HG03060 (cell line): ENCODE data around the gene PKM.

Experiments used
- ATAC-seq: cut with Tn5 transposase; IDR thresholded peaks from one replicate; pipeline ENCODE4 v1.9.1; 2021; ENCODE audit warnings: low read depth, moderate number of reproducible peaks; ENCODE audit not compliant: unreplicated experiment

Gene PKM

DNA sequence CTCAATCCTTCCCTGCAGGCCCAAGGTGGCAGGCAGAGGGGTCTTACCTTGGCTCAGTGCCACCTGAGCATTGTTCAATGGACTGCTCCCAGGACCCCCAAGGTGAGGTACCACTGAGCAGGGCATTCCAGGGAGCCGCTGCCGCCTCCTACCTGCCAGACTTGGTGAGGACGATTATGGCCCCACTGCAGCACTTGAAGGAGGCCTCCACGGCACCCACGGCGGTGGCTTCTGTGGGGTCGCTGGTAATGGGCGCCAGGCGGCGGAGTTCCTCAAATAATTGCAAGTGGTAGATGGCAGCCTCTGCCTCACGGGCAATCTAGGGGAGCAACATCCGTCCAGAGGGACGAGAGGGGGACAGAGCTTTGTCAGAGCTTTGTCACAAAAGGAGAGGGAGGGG, 28.7 kb downstream of the PKM start:
- ATAC-seq: no peak

- no peak for ATAC-seq
Observed at GRCh38 chr15:72201391-72201921, 29.5 kb downstream of the PKM start.

DNA sequence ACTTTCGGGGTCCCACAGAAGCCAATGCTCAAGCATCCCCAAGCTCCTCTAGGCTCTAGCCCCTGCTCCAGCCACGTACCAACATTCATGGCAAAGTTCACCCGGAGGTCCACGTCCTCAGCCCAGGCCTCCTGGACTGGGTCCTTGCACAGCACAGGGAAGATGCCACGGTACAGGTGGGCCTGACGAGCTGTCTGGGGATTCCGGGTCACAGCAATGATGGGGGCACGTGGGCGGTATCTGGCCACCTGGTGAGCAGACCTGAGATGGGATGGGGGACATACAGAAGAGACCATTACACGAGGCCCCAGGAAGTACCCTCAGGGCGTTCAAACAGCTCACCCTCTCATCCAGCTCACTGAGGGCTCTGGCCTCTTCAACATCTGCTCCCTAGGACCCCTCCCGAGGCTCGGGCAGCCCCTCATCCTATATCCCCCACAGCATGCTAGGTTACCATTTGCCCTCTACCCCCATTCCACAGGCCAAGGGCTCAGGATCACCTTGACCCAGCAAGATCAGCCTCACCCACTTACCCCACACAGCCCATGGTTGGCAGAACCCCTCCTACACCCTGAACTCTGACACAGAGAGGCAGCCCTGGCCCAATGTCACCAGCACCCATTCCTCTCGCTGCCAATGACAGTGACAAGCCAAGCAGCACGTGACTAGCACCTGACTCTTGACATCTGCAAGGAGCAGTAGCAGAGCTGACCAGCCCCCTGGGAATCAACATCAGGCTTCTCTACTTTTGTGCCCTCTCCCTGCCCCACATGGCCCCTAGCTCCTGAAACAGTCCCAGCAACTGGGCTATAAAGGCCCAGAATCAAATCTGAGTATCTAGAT, 30.4 kb downstream of the PKM start:
- no peak for ATAC-seq

DNA sequence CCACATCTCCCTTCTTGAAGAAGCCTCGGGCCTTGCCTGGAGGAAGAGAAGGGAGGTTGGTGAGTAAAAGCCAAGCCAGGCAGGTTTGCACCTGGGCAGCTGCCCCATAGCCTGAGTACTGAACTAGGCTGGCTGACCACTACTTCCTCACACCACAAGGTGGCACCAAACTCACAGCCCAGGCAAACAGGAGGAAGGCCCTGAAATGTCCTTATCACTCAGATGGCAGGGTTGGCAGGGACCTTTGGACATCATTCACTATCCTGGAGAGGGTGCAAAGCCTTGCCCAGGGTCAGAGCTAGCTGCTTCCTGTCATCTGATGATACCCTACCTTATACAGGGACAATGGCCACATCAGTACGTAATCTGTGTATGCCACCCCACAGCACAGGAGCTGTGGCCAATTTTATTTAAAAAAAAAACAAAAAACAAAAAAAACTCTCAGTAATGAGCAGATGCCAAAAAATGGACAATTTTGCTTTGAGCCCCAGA, 31.2 kb downstream of the PKM start:
- ATAC-seq: no peak

DNA sequence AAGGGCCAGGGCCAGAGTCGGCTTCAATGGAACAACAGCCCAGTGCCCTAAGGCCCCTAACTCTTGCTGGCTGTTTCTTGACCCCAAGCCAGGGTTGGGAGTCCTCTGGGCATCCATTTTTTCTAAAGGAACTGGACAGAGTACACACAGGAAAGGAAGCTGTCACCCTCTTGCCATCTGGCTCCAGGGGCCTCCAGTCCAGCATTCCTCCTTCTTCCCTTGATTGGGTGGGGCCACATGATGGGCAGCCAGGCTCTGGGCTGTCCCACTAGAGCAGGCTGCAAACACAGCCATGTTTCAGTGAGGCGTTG, 31.8 kb downstream of the PKM start:
- ATAC-seq: no peak

DNA sequence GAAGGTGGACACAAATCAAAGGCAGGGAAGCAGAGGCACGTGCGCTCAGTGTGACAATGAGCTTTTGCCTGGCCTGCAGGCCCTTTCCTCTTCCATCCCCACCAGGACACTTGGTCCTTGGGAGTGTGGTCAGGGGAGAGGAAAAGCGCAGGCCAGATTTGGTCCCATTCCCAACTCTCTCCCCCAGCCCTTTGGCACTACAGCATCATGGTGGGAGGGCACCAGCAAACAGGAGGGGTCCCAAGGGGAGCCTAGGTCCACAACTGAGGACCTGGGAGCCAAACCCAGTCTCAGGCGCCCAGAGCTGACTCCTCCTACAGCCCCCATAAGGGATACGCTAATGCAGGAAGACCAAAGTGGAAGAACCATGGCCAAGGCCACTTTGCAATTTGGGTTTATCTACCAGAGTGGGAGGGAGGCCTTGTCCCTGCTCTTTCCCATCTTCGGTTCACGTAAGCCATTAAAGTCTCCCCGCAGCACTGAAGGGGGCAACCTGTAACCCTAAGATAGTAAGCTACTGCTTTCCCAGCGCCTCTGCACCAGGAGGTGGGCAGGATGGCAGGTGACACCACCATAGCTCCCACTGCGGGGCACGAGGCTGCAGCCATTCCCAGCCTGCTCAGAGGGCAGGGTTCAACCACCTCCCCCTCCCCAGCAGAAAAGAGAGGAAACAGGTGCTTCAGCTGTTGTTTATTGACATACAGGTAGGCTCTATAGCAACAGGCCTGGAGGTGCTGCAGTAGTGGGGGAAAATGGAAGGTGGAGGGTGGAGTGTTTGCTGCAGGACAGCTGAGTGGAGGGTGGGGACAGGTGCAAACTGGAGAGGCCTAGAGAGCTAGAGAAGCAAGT, 32.4 kb downstream of the PKM start:
- ATAC-seq: no peak

- ATAC-seq: no peak
Observed at GRCh38 chr15:72197460-72198355, 33.3 kb downstream of the PKM start, which contains the start of gene GRAMD2A. Gene GRAMD2A, minus strand, starts transcription at chr15:72197787.

DNA sequence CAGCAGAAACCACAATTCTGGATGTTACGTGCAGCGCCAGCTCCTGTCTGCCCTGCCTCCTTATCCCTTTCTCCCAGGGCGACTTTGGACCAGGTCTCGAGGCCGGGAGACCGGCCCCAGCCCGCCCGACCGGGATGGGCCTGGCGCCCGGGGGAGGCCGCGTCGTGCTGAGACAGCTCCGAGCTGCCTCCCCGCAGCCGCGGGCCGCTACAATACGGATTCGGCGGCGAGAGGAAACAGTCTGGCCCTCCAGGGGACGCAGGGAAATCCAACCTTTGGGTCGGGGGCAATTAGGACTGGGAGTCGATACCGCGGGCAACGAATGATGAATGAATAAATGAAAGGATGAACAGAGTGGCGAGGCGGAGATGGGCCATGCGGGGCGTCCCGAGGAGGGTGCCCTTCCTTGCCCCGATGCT, 33.9 kb downstream of the PKM start:
- no peak for ATAC-seq

- ATAC-seq: no peak
Observed at GRCh38 chr15:72196409-72197040, 34.5 kb downstream of the PKM start.

- ATAC-seq: no peak
Observed at GRCh38 chr15:72195101-72195511, 35.9 kb downstream of the PKM start.

DNA sequence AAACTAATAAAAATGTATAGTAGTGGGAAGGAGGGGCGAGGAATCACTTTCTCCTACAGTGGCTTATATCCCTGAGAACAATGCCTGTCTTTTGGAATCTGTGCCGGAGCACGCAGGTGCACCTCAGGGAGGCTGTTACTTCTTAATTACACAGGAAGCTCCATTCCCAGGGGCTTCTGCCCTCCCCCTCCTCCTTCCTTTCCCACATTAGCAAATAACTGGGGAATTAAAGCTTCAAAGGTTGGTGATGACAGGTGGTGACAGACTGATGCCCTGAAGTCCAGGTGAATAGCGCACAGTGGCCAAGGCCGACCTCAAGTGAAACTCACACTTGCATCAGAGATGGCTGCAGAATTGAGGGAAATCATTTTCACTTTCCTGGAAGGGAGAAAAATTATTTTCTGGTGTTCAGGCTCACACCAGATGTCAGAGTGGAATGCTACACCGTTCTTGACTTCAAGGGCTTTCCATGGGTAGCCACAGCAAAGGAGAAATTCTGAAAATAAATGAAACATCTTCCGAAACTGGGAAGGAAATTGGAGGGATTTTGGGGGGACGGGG, 37.1 kb downstream of the PKM start:
- no peak for ATAC-seq

- ATAC-seq: no peak
Observed at GRCh38 chr15:72192416-72192815, 38.6 kb downstream of the PKM start.

GRCh38 chr15:72189250-72189902, 41.6 kb downstream of the PKM start:
- no peak for ATAC-seq

GRCh38 chr15:72184165-72184811, 46.7 kb downstream of the PKM start:
- no peak for ATAC-seq

- no peak for ATAC-seq
Observed at GRCh38 chr15:72183781-72184164, 47.2 kb downstream of the PKM start.

- no peak for ATAC-seq
Observed at GRCh38 chr15:72182673-72183072, 48.3 kb downstream of the PKM start.

- ATAC-seq: no peak
Observed at GRCh38 chr15:72182244-72182643, 48.7 kb downstream of the PKM start.

- no peak for ATAC-seq
Observed at GRCh38 chr15:72180761-72181324, 50.1 kb downstream of the PKM start.
